HepG2 (cell line): ENCODE data around the gene FGFR4. TPM values are rescaled to one million over a fixed set of nuclear protein-coding genes. Genes with fewer than 3 reads are reported as not detected.

ENCODE experiments used
- ASH2L ChIP-seq: fragments of 300-600, 200-600 bp; sonication (generic); IDR thresholded peaks from 2 replicates; pipeline ENCODE4 v1.7.0; 2017; ENCODE audit warnings: low read depth, mild to moderate bottlenecking, moderate library complexity, mixed read lengths, low read length; ENCODE audit not compliant: insufficient read length
- ATF1 ChIP-seq: IDR thresholded peaks from 2 replicates; pipeline ENCODE4 v1.6.1; 2016; ENCODE audit warnings: mild to moderate bottlenecking, control low read depth
- DNMT1 ChIP-seq: sonication (generic); formaldehyde crosslinking; IDR thresholded peaks from 2 replicates; pipeline ENCODE4 v1.5.1; 2020; ENCODE audit warnings: mild to moderate bottlenecking, missing genetic modification reagents
- FOXM1 ChIP-seq: sonication (generic); formaldehyde crosslinking; IDR thresholded peaks from 2 replicates; pipeline ENCODE4 v1.5.0; 2020; ENCODE audit warnings: missing genetic modification reagents
- FOXP1 ChIP-seq, 2 experiments: fragments of 450-650 bp in 1 of 2; IDR thresholded peaks; 2 replicates each; pipeline ENCODE4 v1.6.1; 2017 to 2018; ENCODE audit warnings: antibody characterized with exemption in 1 of 2
- GATA4 ChIP-seq: sonication (generic); IDR thresholded peaks from 2 replicates; pipeline ENCODE4 v1.6.1; 2016; ENCODE audit warnings: antibody characterized with exemption, low read depth, borderline replicate concordance
- ISL2 ChIP-seq: sonication (generic); formaldehyde crosslinking; IDR thresholded peaks from 2 replicates; pipeline ENCODE4 v1.5.0; 2020; ENCODE audit warnings: missing genetic modification reagents
- KAT8 ChIP-seq: IDR thresholded peaks from 2 replicates; pipeline ENCODE4 v1.6.1; 2016; ENCODE audit warnings: missing genetic modification reagents, missing compliant biosample characterization
- MAFG ChIP-seq: sonication (generic); formaldehyde crosslinking; IDR thresholded peaks from 2 replicates; pipeline ENCODE4 v1.5.1; 2020; ENCODE audit warnings: mild to moderate bottlenecking, missing genetic modification reagents
- NFYB ChIP-seq: sonication (generic); formaldehyde crosslinking; IDR thresholded peaks from 2 replicates; pipeline ENCODE4 v1.4.0; 2020; ENCODE audit warnings: missing genetic modification reagents
- POGK ChIP-seq: sonication (generic); formaldehyde crosslinking; conservative IDR thresholded peaks from 2 replicates; pipeline ENCODE4 v1.8.0; 2022; ENCODE audit warnings: mild to moderate bottlenecking, moderate library complexity, missing genetic modification reagents
- RNF2 ChIP-seq: fragments of 450-650 bp; conservative IDR thresholded peaks from 2 replicates; pipeline ENCODE4 v1.6.1; 2016; ENCODE audit warnings: low read depth
- SAP130 ChIP-seq: IDR thresholded peaks from 2 replicates; pipeline ENCODE4 v1.6.1; 2016; ENCODE audit warnings: low read depth
- SP140L ChIP-seq: sonication (generic); formaldehyde crosslinking; IDR thresholded peaks from 2 replicates; pipeline ENCODE4 v1.4.0; 2020; ENCODE audit warnings: missing genetic modification reagents, borderline replicate concordance
- XRCC5 ChIP-seq: fragments of 200-400 bp; formaldehyde crosslinking; optimal IDR thresholded peaks from 2 replicates; pipeline ENCODE3; 2017; ENCODE audit warnings: mild to moderate bottlenecking, low read length
- ZNF18 ChIP-seq: sonication (generic); formaldehyde crosslinking; IDR thresholded peaks from 2 replicates; pipeline ENCODE4 v1.8.0; 2022; ENCODE audit warnings: mild to moderate bottlenecking, missing genetic modification reagents; ENCODE audit not compliant: insufficient replicate concordance
- ZNF20 ChIP-seq: sonication (generic); formaldehyde crosslinking; IDR thresholded peaks from 2 replicates; pipeline ENCODE4 v1.4.0; 2020; ENCODE audit warnings: mild to moderate bottlenecking, moderate library complexity, missing genetic modification reagents
- ZNF207 ChIP-seq: fragments of 450-650 bp; IDR thresholded peaks from 2 replicates; pipeline ENCODE4 v1.6.1; 2016; ENCODE audit warnings: antibody characterized with exemption, borderline replicate concordance
- ZNF496 ChIP-seq: sonication (generic); formaldehyde crosslinking; IDR thresholded peaks from 2 replicates; pipeline ENCODE4 v1.8.1; 2023; ENCODE audit warnings: mild to moderate bottlenecking, moderate library complexity, missing genetic modification reagents; ENCODE audit not compliant: insufficient replicate concordance
- ZNF546 ChIP-seq: sonication (generic); formaldehyde crosslinking; conservative IDR thresholded peaks from 2 replicates; pipeline ENCODE4 v1.8.1; 2023; ENCODE audit warnings: mild to moderate bottlenecking, missing genetic modification reagents
- ZNF558 ChIP-seq: sonication (generic); formaldehyde crosslinking; IDR thresholded peaks from 2 replicates; pipeline ENCODE4 v1.9.0; 2022; ENCODE audit warnings: mild to moderate bottlenecking, missing genetic modification reagents, borderline replicate concordance
- ZNF75D ChIP-seq: sonication (generic); formaldehyde crosslinking; IDR thresholded peaks from 2 replicates; pipeline ENCODE4 v1.8.1; 2023; ENCODE audit warnings: missing genetic modification reagents, mild to moderate bottlenecking, borderline replicate concordance
- ZNF782 ChIP-seq: sonication (generic); formaldehyde crosslinking; IDR thresholded peaks from 2 replicates; pipeline ENCODE4 v1.4.0; 2020; ENCODE audit warnings: missing genetic modification reagents, mild to moderate bottlenecking, borderline replicate concordance
- polyA plus RNA-seq, 8 experiments: library from polyadenylated mRNA; depleted of rRNA in 3 of 8; stranded (reverse) in 7 of 8; unstranded in 1 of 8; fragments of >200 nt; fragmentation: Illumina TruSeq in 4 of 8; extraction: Trizol in 4 of 8; gene quantifications; 2 replicates each; pipeline versions ENCODE4 v1.2.1 to v1.2.3, GENCODE V29; 2011 to 2016; ENCODE audit warnings: low read depth in 4 of 8, missing spikeins in 1 of 8, mixed read lengths in 1 of 8; ENCODE audit not compliant: insufficient read depth in 1 of 8
- total RNA-seq, 5 experiments: library from RNA; depleted of rRNA; stranded (reverse); fragments of >200 nt; fragmentation: Illumina TruSeq; extraction: Trizol; gene quantifications; 2 replicates each; pipeline ENCODE4 v1.2.3, GENCODE V29; 2016; ENCODE audit warnings: low read depth in 1 of 5
- TF ChIP-seq, protein P1 (sequence below): sonication (generic); formaldehyde crosslinking; IDR thresholded peaks from 2 replicates; pipeline ENCODE4 v1.8.1; 2023; ENCODE audit warnings: mild to moderate bottlenecking, inconsistent platforms, moderate library complexity, missing genetic modification reagents, borderline replicate concordance
- TF ChIP-seq, protein P2 (sequence below): sonication (generic); formaldehyde crosslinking; IDR thresholded peaks from 2 replicates; pipeline ENCODE4 v1.4.0; 2020; ENCODE audit warnings: missing genetic modification reagents

The FGFR4 gene
- total and polyA plus RNA-seq, 2 of the 13 experiments (the other 11 are each of a cell fraction or from before 2014, with no cell fraction given) = 129 to 219 TPM

DNA sequence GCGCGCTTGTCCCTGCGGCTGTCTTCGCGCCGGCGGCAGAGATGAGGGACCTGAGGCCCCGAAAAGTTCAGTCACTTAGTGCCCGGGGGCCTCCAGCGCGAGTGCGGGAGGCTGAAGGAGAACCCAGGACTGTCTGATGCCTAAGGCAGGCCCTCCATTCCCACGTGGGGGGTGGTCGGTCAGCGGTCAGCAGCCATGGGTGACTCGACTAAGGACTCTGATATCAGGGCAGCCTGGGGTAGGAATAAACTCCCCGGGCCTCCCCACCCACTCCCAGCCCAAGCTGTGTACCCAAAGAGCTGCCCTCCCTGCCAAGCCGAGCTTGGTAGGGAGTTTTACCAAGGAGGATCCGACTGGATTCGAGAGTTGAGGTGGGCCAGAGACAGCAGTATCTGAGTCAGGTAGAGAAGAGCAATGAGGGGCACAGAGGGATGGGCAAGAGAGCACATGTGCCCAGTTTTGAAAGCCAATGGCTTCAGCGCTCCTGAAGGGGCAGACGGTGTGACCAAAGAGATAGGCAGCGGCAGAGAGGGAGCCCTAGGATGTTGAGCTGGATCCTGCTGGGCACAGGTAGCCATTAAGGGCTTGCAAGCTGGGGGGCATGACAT is 787 bp downstream of the FGFR4 start (continued):
- no peak for TF ChIP-seq ZNF20
- no peak for TF ChIP-seq RNF2
- no peak for TF ChIP-seq ATF1 (CRISPR knock-in tag)
- 0 out of 2 replicates have a peak, but pooled peaks have one; percentile 66 for TF ChIP-seq POGK (CRISPR knock-in tag)
- peak; percentile 17 for TF ChIP-seq ZNF18 (CRISPR knock-in tag)
- TF ChIP-seq KAT8 = no peak
- TF ChIP-seq FOXM1 (CRISPR knock-in tag) = no peak
- no peak; the same call in 1 of the 2 replicates for TF ChIP-seq ZNF782
- TF ChIP-seq XRCC5 = no peak
- no peak for TF ChIP-seq MAFG (CRISPR knock-in tag)
- TF ChIP-seq ZNF558 (CRISPR knock-in tag) = peak; percentile 70; the same call in 1 of the 2 replicates
- TF ChIP-seq ZNF546 (CRISPR knock-in tag) = no peak
- no peak for TF ChIP-seq ASH2L
- no peak for TF ChIP-seq DNMT1 (CRISPR knock-in tag)
- TF ChIP-seq NFYB (CRISPR knock-in tag) = no peak
- TF ChIP-seq ISL2 (CRISPR knock-in tag) = no peak
- no peak for TF ChIP-seq ZNF207
- TF ChIP-seq, protein P1, sequence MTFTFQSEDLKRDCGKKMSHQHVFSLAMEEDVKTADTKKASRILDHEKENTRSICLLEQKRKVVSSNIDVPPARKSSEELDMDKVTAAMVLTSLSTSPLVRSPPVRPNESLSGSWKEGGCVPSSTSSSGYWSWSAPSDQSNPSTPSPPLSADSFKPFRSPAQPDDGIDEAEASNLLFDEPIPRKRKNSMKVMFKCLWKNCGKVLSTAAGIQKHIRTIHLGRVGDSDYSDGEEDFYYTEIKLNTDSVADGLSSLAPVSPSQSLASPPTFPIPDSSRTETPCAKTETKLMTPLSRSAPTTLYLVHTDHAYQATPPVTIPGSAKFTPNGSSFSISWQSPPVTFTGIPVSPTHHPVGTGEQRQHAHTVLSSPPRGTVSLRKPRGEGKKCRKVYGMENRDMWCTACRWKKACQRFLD (CRISPR knock-in tag) = 0 out of 2 replicates have a peak, but pooled peaks have one; percentile 86
- TF ChIP-seq ZNF496 = no peak
- TF ChIP-seq GATA4 = 0 out of 2 replicates have a peak, but pooled peaks have one; percentile 61
- TF ChIP-seq SP140L = no peak
- no peak for TF ChIP-seq FOXP1 (IDR thresholded peaks at IDR 0.05)
- no peak for TF ChIP-seq FOXP1 (CRISPR knock-in tag; IDR thresholded peaks at IDR 0.05)
- TF ChIP-seq SAP130 (CRISPR knock-in tag) = peak; percentile 1; the same call in 1 of the 2 replicates
- TF ChIP-seq, protein P2, sequence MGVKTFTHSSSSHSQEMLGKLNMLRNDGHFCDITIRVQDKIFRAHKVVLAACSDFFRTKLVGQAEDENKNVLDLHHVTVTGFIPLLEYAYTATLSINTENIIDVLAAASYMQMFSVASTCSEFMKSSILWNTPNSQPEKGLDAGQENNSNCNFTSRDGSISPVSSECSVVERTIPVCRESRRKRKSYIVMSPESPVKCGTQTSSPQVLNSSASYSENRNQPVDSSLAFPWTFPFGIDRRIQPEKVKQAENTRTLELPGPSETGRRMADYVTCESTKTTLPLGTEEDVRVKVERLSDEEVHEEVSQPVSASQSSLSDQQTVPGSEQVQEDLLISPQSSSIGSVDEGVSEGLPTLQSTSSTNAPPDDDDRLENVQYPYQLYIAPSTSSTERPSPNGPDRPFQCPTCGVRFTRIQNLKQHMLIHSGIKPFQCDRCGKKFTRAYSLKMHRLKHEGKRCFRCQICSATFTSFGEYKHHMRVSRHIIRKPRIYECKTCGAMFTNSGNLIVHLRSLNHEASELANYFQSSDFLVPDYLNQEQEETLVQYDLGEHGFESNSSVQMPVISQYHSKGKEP (CRISPR knock-in tag) = no peak; the same call in 1 of the 2 replicates
- no peak for TF ChIP-seq ZNF75D
